ENCODE data around the gene SIK3. TPM values are rescaled to one million over a fixed set of nuclear protein-coding genes. Genes with fewer than 3 reads are reported as not detected.

Gene SIK3
- total RNA-seq, 1 donor from 2014 or later = 61.0 TPM

- Mint-ChIP-seq H3K27ac (no peak overlapping the region), H3K9me3 (ENCODE audit: low read depth) (no peaks in the 10 kb centered on the region), H3K4me1 (ENCODE audit: low read depth) (peaks cover 5% of the 10 kb centered on the region), H3K27me3 (no peaks in the 10 kb centered on the region), H3K4me3 (ENCODE audit: low read depth) (no peak overlapping the region), H3K36me3 (ENCODE audit: insufficient read depth) (peaks cover 16% of the 10 kb centered on the region)
- no peak for TF ChIP-seq CTCF (IDR thresholded peaks at IDR 0.05; ENCODE audit: unreplicated experiment)
- DNase-seq (ENCODE audit: low spot score, unreplicated experiment) = no peak
Measured at GRCh38 chr11:116951762-116952161, 146.5 kb downstream of the SIK3 start.

- no peaks in the 10 kb centered on the region for H3K9me3 Mint-ChIP-seq (ENCODE audit: low read depth)
- no peak for DNase-seq (ENCODE audit: low spot score, unreplicated experiment)
- no peak for TF ChIP-seq CTCF (IDR thresholded peaks at IDR 0.05; ENCODE audit: unreplicated experiment)
- no peak overlapping the region for H3K27ac Mint-ChIP-seq
- no peak overlapping the region for H3K4me3 Mint-ChIP-seq (ENCODE audit: low read depth)
- peaks cover 17% of the 10 kb centered on the region for H3K4me1 Mint-ChIP-seq (ENCODE audit: low read depth)
- H3K27me3 Mint-ChIP-seq = no peaks in the 10 kb centered on the region
- H3K36me3 Mint-ChIP-seq (ENCODE audit: insufficient read depth) = peaks cover 20% of the 10 kb centered on the region
Measured at GRCh38 chr11:116950210-116950609, 148.0 kb downstream of the SIK3 start.

GRCh38 chr11:116948391-116948790 lies 149.8 kb downstream of the SIK3 start:
- Mint-ChIP-seq H3K27me3 (no peaks in the 10 kb centered on the region), H3K27ac (no peak overlapping the region), H3K36me3 (ENCODE audit: insufficient read depth) (peaks cover 22% of the 10 kb centered on the region)

GRCh38 chr11:116946414-116946813 lies 151.8 kb downstream of the SIK3 start:
- Mint-ChIP-seq H3K4me3 (ENCODE audit: low read depth) (no peak overlapping the region), H3K9me3 (ENCODE audit: low read depth) (no peaks in the 10 kb centered on the region), H3K27ac (no peak overlapping the region), H3K36me3 (ENCODE audit: insufficient read depth) (peaks cover 26% of the 10 kb centered on the region), H3K27me3 (no peaks in the 10 kb centered on the region), H3K4me1 (ENCODE audit: low read depth) (peaks cover 20% of the 10 kb centered on the region)
- no peak for TF ChIP-seq CTCF (IDR thresholded peaks at IDR 0.05; ENCODE audit: unreplicated experiment)
- DNase-seq (ENCODE audit: low spot score, unreplicated experiment) = no peak

More at GRCh38 chr11:116948391-116948790, 149.8 kb downstream of the SIK3 start:
- peaks cover 23% of the 10 kb centered on the region for H3K4me1 Mint-ChIP-seq (ENCODE audit: low read depth)
- no peaks in the 10 kb centered on the region for H3K9me3 Mint-ChIP-seq (ENCODE audit: low read depth)
- H3K4me3 Mint-ChIP-seq (ENCODE audit: low read depth) = no peak overlapping the region
- no peak for TF ChIP-seq CTCF (IDR thresholded peaks at IDR 0.05; ENCODE audit: unreplicated experiment)
- no peak for DNase-seq (ENCODE audit: low spot score, unreplicated experiment)

GRCh38 chr11:116939499-116939898 lies 158.7 kb downstream of the SIK3 start:
- Mint-ChIP-seq H3K9me3 (ENCODE audit: low read depth) (no peaks in the 10 kb centered on the region), H3K4me3 (ENCODE audit: low read depth) (no peak overlapping the region), H3K4me1 (ENCODE audit: low read depth) (peaks cover 7% of the 10 kb centered on the region), H3K36me3 (ENCODE audit: insufficient read depth) (peaks cover 11% of the 10 kb centered on the region), H3K27me3 (no peaks in the 10 kb centered on the region), H3K27ac (no peak overlapping the region)
- no peak for TF ChIP-seq CTCF (IDR thresholded peaks at IDR 0.05; ENCODE audit: unreplicated experiment)
- DNase-seq (ENCODE audit: low spot score, unreplicated experiment) = no peak
